Lower leg skin (tissue), 4 donors: ENCODE data around the gene GALNS. TPM values are rescaled to one million over a fixed set of nuclear protein-coding genes. Genes with fewer than 3 reads are reported as not detected.

Source experiments
- DNase-seq, 2 donors: peaks; one replicate each; pipeline ENCODE4 v3.0.0-alpha.2; 2019; ENCODE audit warnings: low spot score in 2 of 2
- H3K4me3 ChIP-seq: fragments of 200-600 bp; sonication (generic); 2 replicates; pipeline ENCODE4 v1.5.1; 2017; ENCODE audit warnings: mild to moderate bottlenecking, low read depth; ENCODE audit not compliant: poor library complexity, severe bottlenecking
- POLR2A ChIP-seq, 2 donors: fragments of 450-650 bp; IDR thresholded peaks; one replicate each; pipeline ENCODE4 v1.6.1; 2016 to 2017; ENCODE audit warnings: antibody characterized with exemption in 2 of 2, mild to moderate bottlenecking in 1 of 2, moderate library complexity in 1 of 2
- WGBS, 2 donors: methylation state at CpG; one replicate each; pipeline ENCODE4 v1.1.5; 2018; 5-methylcytosine and 5-hydroxymethylcytosine counted together
- intact Hi-C: fragments of 100-400 bp; cut with DNase I; formaldehyde crosslinking; loops from one replicate; pipeline ENCODE4 v1.15.0; 2023; ENCODE audit warnings: low total_unique reads
- total RNA-seq, 4 donors: library from RNA; depleted of rRNA; stranded (reverse); fragments of >200 nt; gene quantifications; one replicate each; pipeline ENCODE4 v1.1.0, GENCODE V29; 2016
- TF ChIP-seq, protein P1 (sequence below), 3 donors: fragments of 450-650 bp; IDR thresholded peaks; one replicate each; pipeline ENCODE4 v1.5.1; 2016; ENCODE audit warnings: antibody characterized with exemption in 3 of 3, mild to moderate bottlenecking in 3 of 3, moderate library complexity in 2 of 3

Gene GALNS
- total RNA-seq, 4 donors from 2014 or later = 17.3 to 45.6 (median 37.3) TPM

DNA sequence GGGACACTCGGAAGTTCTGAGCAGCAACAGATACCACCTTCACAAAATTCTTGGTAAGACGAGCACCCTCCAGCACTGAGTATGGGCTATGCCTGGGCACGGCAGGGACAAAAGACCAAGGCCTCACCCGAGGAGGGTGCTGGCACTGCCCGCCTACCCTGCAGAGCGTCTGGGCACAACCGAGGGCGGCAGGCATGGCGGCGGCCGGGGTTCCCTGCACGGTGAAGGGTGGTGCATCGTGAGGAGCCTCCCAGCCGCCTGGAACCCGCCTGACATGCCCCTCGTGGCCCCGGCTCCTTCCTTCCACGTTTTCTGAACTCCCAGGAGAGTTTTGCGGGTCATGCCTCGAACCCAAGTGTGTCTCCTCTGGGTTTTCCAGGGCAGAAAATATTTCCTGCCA is 18.9 kb downstream of the GALNS start:
- no peak for TF ChIP-seq POLR2A (IDR thresholded peaks at IDR 0.05)
- TF ChIP-seq, protein P1, sequence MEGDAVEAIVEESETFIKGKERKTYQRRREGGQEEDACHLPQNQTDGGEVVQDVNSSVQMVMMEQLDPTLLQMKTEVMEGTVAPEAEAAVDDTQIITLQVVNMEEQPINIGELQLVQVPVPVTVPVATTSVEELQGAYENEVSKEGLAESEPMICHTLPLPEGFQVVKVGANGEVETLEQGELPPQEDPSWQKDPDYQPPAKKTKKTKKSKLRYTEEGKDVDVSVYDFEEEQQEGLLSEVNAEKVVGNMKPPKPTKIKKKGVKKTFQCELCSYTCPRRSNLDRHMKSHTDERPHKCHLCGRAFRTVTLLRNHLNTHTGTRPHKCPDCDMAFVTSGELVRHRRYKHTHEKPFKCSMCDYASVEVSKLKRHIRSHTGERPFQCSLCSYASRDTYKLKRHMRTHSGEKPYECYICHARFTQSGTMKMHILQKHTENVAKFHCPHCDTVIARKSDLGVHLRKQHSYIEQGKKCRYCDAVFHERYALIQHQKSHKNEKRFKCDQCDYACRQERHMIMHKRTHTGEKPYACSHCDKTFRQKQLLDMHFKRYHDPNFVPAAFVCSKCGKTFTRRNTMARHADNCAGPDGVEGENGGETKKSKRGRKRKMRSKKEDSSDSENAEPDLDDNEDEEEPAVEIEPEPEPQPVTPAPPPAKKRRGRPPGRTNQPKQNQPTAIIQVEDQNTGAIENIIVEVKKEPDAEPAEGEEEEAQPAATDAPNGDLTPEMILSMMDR (IDR thresholded peaks at IDR 0.05) = no peak
- DNase-seq = no peak
- WGBS, 2 donors = 91 to 92% methylated on average over 20 of the region's 20 CpGs
- intact Hi-C loops = no loop called here
- no peak overlapping the region for H3K4me3 ChIP-seq

DNA sequence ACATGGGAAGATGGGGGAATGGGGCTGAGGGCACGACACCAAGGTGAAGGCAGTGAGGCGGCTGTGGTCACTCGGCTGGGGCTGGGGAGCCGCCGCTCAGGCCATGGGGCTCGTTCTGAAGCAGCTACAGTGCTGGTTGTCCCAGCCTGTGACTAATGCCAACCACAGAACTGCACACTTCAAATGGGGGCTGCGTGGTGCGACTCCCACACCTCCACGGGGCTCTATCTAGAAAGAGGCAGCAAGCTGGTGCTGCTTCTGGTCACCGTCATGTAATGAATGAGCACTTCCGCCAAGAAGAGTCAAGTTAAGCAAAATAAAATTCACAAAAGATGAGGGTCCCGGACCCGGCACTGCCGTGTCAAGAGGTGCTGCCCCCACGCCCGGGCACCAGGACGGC is 20.0 kb downstream of the GALNS start:
- WGBS, 2 donors = 93 to 96% methylated on average over 17 of the region's 17 CpGs
- DNase-seq = no peak
- intact Hi-C loops = no loop called here

DNA sequence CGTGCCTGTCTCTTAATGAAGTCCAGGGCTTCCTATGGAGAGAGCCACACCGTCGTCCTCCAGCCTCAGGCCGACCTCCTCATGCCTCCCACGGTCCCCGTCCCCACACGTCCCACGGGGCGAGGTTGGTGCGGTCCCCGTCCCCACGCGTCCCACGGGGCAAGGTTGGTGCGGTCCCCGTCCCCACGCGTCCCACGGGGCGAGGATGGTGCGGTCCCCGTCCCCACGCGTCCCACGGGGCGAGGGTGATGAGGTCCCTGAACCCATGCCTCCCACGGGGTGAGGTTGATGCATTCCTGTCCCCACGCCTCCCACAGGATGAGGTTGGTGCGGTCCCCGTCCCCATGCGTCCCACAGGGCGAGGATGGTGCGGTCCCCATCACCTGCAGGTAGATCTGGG is 20.9 kb downstream of the GALNS start:
- no peak for DNase-seq
- intact Hi-C loops = no loop called here
- TF ChIP-seq, protein P1 (IDR thresholded peaks at IDR 0.05) = no peak
- TF ChIP-seq POLR2A (IDR thresholded peaks at IDR 0.05) = no peak
- no peak overlapping the region for H3K4me3 ChIP-seq
- 95 to 96% methylated on average over 33 of the region's 33 CpGs for WGBS, 2 donors

More for the DNA sequence above, 20.0 kb downstream of the GALNS start:
- TF ChIP-seq POLR2A (IDR thresholded peaks at IDR 0.05) = no peak
- TF ChIP-seq, protein P1 (IDR thresholded peaks at IDR 0.05) = no peak
- no peak overlapping the region for H3K4me3 ChIP-seq

DNA sequence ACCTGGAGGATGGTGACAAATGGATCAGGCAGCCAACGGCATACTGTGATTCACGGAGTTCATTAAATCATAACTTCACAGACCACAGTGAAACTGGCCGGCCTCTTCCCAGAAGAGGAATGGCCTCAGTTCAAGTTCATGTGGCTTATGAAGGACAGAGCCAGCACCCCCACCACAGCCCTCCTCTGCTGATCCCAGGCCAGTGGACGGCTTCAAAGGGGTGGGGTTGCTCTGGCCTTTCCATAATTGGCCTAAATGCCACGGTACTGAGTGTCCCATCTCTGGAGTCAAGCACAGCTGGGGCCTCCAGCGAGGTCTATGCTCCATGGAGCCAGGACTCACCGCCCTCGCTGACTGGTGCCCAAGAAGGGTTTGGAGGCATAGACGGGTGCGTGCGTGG is 21.4 kb downstream of the GALNS start:
- DNase-seq = no peak
- H3K4me3 ChIP-seq = no peak overlapping the region
- intact Hi-C loops = no loop called here
- WGBS, 2 donors = 75 to 79% methylated on average over 11 of the region's 11 CpGs
- TF ChIP-seq, protein P1 (IDR thresholded peaks at IDR 0.05) = no peak
- TF ChIP-seq POLR2A (IDR thresholded peaks at IDR 0.05) = no peak

DNA sequence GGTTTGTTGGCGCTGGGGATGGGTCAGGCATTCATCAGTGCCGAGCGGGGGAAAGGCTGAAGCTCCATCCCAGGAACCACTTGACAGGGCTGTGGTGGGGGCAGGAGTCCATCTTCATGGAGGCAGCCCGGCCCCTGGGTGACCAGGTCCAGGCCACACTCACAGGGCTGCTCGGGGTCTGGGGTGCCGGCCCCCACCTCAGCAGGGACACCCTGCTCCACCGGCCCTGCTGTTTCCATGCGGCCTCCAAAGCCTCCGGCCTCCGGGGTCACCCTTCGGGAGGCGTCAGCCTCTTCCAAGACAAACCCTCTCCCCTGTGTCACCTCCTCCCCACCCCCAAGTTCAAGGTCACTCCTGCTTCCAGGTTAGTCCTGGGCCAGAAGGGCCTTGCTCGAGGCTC is 22.1 kb downstream of the GALNS start:
- TF ChIP-seq POLR2A (IDR thresholded peaks at IDR 0.05) = no peak
- TF ChIP-seq, protein P1 (IDR thresholded peaks at IDR 0.05) = no peak
- DNase-seq = no peak

DNA sequence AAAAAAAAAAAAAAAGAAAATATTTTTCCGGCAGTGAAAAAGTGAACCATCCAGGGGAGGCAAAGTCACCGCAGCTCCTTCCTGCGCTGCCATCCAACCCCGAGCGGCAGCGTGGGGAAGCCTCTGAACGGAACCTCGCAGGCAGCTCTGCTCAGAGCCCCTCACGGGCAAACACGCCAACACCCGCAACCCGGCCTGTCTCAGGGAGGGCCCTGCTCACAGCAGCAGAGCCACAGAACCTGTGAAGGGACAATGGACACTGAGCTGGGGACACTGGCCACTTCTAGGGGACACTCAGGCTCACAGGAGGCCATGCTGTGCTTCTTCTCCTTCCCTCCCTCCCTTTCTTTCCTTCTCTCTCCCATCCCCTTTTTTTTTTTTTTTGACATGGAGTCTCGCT is 23.7 kb downstream of the GALNS start:
- no peak for TF ChIP-seq POLR2A (IDR thresholded peaks at IDR 0.05)
- TF ChIP-seq, protein P1 (IDR thresholded peaks at IDR 0.05) = no peak
- intact Hi-C loops = no loop called here
- 95 to 96% methylated on average over 13 of the region's 13 CpGs for WGBS, 2 donors
- H3K4me3 ChIP-seq = no peak overlapping the region
- DNase-seq = no peak

More for the DNA sequence above, 22.1 kb downstream of the GALNS start:
- intact Hi-C loops = no loop called here
- 90 to 98% methylated on average over 11 of the region's 13 CpGs for WGBS, 2 donors
- no peak overlapping the region for H3K4me3 ChIP-seq
